ENCODE data around the gene UEVLD.

- TF ChIP-seq CTCF (IDR thresholded peaks at IDR 0.05) (no peak), POLR2AphosphoS5 (IDR thresholded peaks at IDR 0.05) (no peak)
These were observed 97.6 kb downstream of the UEVLD start for GRCh38 chr11:18490736-18491485.
